ENCODE data around the gene ENG. TPM values are rescaled to one million over a fixed set of nuclear protein-coding genes. Genes with fewer than 3 reads are reported as not detected.

ENG gene
- polyA plus RNA-seq, 1 of the 3 experiments (the other 2 are of a cell fraction) = 18.8 TPM

DNA sequence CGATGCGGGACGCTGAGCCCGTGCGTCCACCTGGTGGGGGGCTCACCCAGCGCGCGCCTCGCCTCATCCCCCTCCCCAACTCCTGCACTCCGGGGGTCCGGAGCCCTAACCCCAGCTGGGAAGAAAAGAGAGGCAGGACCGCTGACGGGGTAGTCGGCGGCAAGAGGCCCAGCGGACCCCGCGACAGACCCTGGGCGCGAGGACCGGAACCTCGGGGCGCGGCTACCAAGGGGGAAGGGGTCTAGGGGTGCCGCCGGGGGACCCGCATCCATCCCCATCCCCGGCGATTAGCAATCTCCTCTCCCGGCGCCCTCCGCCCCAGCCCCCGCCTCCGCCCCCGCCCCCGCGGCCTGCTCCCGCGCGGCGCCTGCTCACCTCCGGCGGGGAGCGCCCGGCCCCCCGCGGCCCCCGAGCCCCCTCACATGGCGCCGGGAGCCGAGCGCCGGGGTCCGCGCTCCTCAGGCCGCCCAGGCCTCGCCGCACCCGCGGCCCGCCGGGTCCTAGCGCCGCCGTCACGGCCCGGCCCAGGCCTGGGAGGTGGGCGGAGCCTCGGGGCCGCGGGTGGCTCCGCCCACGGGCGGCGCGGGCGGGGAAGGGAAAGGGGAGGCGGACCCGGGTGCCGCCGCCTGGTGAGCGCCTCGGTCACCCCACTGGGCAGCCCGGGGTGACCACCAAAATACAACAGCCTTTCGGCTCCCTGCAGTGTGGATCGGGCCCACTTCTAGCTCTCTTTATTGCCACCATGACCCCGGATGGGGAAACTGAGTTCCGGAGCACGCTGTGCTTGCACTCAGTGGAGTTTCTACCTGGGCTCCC is 44.9 kb upstream of the ENG start, which contains the start of gene ST6GALNAC6:
ST6GALNAC6 (minus strand) TSS at position 476 of the 816 bp plus-strand sequence. CDS start 1,622 bp downstream, outside the sequence.
- peaks cover 9 to 29% of the 10 kb centered on the region in 2 experiments; a peak in 2 of 4 replicates for H3K4me1 ChIP-seq (ENCODE audit: control insufficient read depth in 1 of 2, insufficient read depth in 2 of 2, low read depth in 1 of 2, low read length in 1 of 2)
- ChIA-PET CTCF (interaction anchor here (1.2 to 2.0 kb wide), 4 partner anchors 10 to 164 kb away, joined by 3 to 11 read pairs (median 5); partner anchors contain the start of gene TOR2A), POLR2A (interaction anchor here (0.7 to 1.3 kb wide), 2 partner anchors 14 to 17 kb away, joined by 3 to 7 read pairs; partner anchors contain the start of gene ST6GALNAC4)
- peaks cover 26% of the 10 kb centered on the region for H3K79me2 ChIP-seq (ENCODE audit: insufficient read depth)
- no peaks in the 10 kb centered on the region for H3K9me2 ChIP-seq
- TF ChIP-seq TAF1 (IDR thresholded peaks at IDR 0.05; ENCODE audit: borderline replicate concordance, low read depth, low read length) = peak; percentile 31; the same call in 1 of the 2 replicates
- TF ChIP-seq MXI1 (IDR thresholded peaks at IDR 0.05; ENCODE audit: low read depth, low read length) = peak; percentile 61; the same call in 1 of the 2 replicates
- TF ChIP-seq SMC3 (IDR thresholded peaks at IDR 0.05; ENCODE audit: low read depth, low read length) = no peak
- peak; percentile 39; the same call in 1 of the 2 replicates for TF ChIP-seq GABPA (IDR thresholded peaks at IDR 0.05; ENCODE audit: low read depth)
- TF ChIP-seq, protein P1, sequence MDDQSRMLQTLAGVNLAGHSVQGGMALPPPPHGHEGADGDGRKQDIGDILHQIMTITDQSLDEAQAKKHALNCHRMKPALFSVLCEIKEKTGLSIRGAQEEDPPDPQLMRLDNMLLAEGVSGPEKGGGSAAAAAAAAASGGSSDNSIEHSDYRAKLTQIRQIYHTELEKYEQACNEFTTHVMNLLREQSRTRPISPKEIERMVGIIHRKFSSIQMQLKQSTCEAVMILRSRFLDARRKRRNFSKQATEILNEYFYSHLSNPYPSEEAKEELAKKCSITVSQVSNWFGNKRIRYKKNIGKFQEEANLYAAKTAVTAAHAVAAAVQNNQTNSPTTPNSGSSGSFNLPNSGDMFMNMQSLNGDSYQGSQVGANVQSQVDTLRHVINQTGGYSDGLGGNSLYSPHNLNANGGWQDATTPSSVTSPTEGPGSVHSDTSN (IDR thresholded peaks at IDR 0.05) = no peak
- TF ChIP-seq, protein P2, sequence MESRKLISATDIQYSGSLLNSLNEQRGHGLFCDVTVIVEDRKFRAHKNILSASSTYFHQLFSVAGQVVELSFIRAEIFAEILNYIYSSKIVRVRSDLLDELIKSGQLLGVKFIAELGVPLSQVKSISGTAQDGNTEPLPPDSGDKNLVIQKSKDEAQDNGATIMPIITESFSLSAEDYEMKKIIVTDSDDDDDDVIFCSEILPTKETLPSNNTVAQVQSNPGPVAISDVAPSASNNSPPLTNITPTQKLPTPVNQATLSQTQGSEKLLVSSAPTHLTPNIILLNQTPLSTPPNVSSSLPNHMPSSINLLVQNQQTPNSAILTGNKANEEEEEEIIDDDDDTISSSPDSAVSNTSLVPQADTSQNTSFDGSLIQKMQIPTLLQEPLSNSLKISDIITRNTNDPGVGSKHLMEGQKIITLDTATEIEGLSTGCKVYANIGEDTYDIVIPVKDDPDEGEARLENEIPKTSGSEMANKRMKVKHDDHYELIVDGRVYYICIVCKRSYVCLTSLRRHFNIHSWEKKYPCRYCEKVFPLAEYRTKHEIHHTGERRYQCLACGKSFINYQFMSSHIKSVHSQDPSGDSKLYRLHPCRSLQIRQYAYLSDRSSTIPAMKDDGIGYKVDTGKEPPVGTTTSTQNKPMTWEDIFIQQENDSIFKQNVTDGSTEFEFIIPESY (IDR thresholded peaks at IDR 0.05; ENCODE audit: borderline replicate concordance, low read depth) = no peak
- no peak for TF ChIP-seq ELF1 (IDR thresholded peaks at IDR 0.05)
- H3K4me2 ChIP-seq = peak within 1 kb of the TSS; percentile 98
- H3K36me3 ChIP-seq (replicated peaks in 1 of 2; ENCODE audit: control insufficient read depth in 1 of 2, insufficient read depth in 2 of 2, low read length in 1 of 2) = peaks cover 20 to 25% of the 10 kb centered on the region in 2 experiments
- no peaks in the 10 kb centered on the region for H4K20me1 ChIP-seq (ENCODE audit: insufficient read depth)
- H3K9me3 ChIP-seq = no peaks in the 10 kb centered on the region
- peak; percentile 98 for DNase-seq
- 6% methylated on average over 7 of the region's 89 CpGs for WGBS (ENCODE audit: low lambda C conversion rate)
- peaks cover 7% of the 10 kb centered on the region for H3F3A ChIP-seq (replicated peaks; ENCODE audit: insufficient read depth)
- H2AFZ ChIP-seq (ENCODE audit: low read depth) = peak within 1 kb of the TSS; percentile 98
- peak within 1 kb of the TSS; percentile 88 for H3K4me3 ChIP-seq (ENCODE audit: low read depth in 2 of 2, low read length in 1 of 2)
- H3K27ac ChIP-seq (ENCODE audit: low read depth in 2 of 2, low read length in 1 of 2) = peak within 1 kb of the TSS; percentile 73 to 76
- H3K27me3 ChIP-seq (ENCODE audit: insufficient read depth) = no peaks in the 10 kb centered on the region
- H3K9ac ChIP-seq = peak within 1 kb of the TSS; percentile 89

DNA sequence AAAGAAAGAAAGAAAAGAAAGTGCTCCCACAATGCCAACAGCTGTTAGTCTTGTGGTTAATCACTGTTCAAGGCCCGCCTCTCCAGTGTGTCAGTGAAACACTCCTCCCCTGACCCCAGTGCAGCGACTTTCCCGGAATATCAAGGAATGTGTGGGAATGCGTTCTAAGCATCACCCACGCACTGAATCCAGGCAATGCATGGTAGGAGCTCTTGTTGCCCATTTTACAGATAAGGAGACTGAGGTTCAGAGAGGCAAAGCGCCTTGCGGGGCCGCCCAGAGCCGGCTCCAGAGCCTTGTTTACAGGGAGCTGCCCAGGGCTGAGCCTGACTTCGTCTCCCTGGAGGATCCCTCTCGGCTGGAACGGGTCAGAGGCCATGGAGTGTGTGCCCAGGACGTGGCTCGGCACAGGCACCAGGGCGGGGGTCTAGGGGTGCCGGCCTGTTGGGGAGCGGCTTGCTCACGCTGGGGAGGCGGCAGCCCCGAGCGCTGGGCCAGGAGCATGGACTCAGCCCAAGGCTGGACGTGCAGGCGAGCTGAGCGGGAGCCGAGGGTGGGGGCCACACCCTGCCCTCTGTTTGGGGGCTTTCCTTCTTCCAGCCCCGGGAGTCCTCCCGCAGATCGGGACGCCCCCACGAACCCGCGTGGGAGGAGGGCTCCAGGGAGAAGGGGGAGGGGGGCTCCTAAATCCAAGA is 44.1 kb upstream of the ENG start:
- H3F3A ChIP-seq (replicated peaks; ENCODE audit: insufficient read depth) = peaks cover 8% of the 10 kb centered on the region
- peaks cover 26% of the 10 kb centered on the region for H3K79me2 ChIP-seq (ENCODE audit: insufficient read depth)
- peaks cover 27 to 33% of the 10 kb centered on the region in 2 experiments for H3K36me3 ChIP-seq (replicated peaks in 1 of 2; ENCODE audit: control insufficient read depth in 1 of 2, insufficient read depth in 2 of 2, low read length in 1 of 2)
- CTCF ChIA-PET = interaction anchor here (0.7 to 2.0 kb wide), 6 partner anchors 9 to 219 kb away, joined by 3 to 11 read pairs (median 3); partner anchors contain the start of gene TOR2A
- peak; percentile 73 for DNase-seq
- POLR2A ChIA-PET = interaction anchor here (0.7 to 1.9 kb wide), 3 partner anchors 14 to 30 kb away, joined by 3 to 7 read pairs (median 4); partner anchors contain the start of gene ST6GALNAC4
- TF ChIP-seq TCF12 (IDR thresholded peaks at IDR 0.05) (no peak), RCOR1 (IDR thresholded peaks at IDR 0.05; ENCODE audit: low read length) (0 out of 2 replicates have a peak, but pooled peaks have one; percentile 20)
- TF ChIP-seq, protein P3, sequence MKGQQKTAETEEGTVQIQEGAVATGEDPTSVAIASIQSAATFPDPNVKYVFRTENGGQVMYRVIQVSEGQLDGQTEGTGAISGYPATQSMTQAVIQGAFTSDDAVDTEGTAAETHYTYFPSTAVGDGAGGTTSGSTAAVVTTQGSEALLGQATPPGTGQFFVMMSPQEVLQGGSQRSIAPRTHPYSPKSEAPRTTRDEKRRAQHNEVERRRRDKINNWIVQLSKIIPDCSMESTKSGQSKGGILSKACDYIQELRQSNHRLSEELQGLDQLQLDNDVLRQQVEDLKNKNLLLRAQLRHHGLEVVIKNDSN (IDR thresholded peaks at IDR 0.05; ENCODE audit: borderline replicate concordance, low read depth) = no peak
- TF ChIP-seq, protein P1 (IDR thresholded peaks at IDR 0.05) = peak; percentile 64; the same call in 1 of the 2 replicates
- peak overlapping the region; percentile 73 to 76 for H3K27ac ChIP-seq (ENCODE audit: low read depth in 2 of 2, low read length in 1 of 2)
- H3K4me2 ChIP-seq = peak overlapping the region; percentile 98
- H4K20me1 ChIP-seq (ENCODE audit: insufficient read depth) = no peaks in the 10 kb centered on the region
- H3K9ac ChIP-seq = peak overlapping the region; percentile 89
- H3K4me3 ChIP-seq (ENCODE audit: low read depth in 2 of 2, low read length in 1 of 2) = peak overlapping the region; percentile 88
- H2AFZ ChIP-seq (ENCODE audit: low read depth) = peak overlapping the region; percentile 63
- H3K9me3 ChIP-seq = no peaks in the 10 kb centered on the region
- peaks cover 9 to 22% of the 10 kb centered on the region in 2 experiments; a peak in 2 of 4 replicates for H3K4me1 ChIP-seq (ENCODE audit: control insufficient read depth in 1 of 2, insufficient read depth in 2 of 2, low read depth in 1 of 2, low read length in 1 of 2)
- no peaks in the 10 kb centered on the region for H3K27me3 ChIP-seq (ENCODE audit: insufficient read depth)
- H3K9me2 ChIP-seq = no peaks in the 10 kb centered on the region
- WGBS (ENCODE audit: low lambda C conversion rate) = 54% methylated on average over 9 of the region's 32 CpGs

Data from SK-N-SH (cell line).